ENCODE results near the gene LYPD5.

LYPD5 gene

DNA sequence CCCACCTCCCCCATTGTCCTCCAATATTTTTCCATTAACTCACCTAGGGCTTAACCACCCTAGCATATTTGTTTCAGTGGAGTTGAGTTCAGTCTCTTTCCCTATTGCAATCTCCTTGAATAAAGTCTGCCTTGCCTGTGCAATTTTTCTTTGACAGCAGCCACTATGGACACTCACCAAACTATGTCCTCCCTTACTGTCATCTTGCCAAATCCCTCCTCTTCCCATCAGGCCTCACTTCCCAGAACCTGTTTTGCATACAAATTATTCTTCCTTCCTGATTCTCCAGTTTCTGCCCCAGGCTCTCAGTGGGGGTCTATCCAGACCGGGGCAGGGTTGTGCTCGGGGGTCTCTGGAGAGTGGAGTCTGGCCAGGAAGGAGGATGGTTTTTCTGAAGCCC is 2.2 kb upstream of the LYPD5 start:
- no peak for DNase-seq

- no peak for DNase-seq
These were observed 2.6 kb downstream of the LYPD5 start for GRCh38 chr19:43799502-43800142.

DNA sequence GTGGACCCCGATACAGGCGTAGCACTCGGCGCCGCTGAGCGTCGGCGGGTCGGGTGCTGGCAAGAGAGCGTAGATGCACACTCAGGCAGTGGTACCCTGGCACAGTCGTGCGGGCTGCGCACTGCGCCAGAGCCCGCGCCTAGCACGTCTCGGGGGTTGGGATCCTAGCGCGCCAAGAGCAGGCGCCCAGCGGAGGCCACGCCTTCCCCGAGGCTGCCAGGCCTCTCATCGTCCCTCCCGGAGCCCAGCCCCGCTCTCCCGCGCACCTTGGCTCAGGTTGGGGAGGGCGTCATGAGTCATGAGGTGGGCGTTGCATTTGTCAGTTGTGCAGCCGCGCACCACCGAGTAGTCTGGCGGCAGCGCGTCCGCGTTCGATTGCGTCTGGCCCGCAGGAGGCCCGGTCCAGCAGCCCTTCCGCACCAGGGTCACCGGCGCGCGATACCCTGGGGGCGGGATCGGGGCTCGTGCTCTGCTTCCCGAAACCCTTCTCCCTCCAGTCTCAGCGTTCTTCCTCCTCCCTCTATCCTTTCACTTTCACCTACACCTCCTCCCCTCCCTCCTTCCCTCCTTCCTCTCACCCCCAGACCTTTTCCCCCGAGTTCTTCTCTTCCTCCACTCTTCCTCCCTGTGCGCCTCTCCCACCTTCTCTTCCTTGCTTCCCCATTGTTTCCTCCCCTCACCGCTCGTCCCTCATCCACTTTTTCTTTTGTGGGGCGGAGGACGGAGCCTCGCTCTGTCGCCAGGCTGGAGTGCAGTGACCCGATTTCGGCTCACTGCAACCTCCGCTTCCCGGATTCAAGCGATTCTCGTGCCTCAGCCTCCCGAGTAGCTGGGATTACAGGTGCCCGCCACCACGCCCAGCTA is 3.5 kb downstream of the LYPD5 start:
- DNase-seq = no peak

DNA sequence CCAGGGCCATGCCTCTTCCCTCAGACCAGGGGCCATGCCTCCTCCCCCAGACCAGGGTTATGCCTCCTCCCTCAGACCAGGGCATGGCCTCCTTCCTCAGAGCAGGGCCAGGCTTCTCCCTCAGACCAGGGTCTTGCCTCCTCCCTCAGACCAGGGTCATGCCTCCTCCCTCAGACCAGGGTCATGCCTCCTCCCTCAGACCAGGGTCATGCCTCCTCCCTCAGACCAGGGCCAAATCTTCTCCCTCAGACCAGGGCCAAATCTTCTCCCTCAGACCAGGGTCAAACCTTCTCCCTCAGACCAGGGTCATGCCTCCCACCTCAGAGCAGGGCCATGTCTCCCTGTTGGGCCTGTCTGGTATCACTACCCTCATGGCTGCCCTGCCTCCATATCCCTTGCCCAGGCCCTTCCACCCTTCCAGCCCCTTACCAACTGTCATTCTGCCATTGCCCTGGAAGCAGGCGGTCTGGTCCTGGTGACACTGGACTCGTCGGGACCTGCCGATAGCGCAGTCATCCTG is 4.2 kb downstream of the LYPD5 start:
- no peak for DNase-seq

DNA sequence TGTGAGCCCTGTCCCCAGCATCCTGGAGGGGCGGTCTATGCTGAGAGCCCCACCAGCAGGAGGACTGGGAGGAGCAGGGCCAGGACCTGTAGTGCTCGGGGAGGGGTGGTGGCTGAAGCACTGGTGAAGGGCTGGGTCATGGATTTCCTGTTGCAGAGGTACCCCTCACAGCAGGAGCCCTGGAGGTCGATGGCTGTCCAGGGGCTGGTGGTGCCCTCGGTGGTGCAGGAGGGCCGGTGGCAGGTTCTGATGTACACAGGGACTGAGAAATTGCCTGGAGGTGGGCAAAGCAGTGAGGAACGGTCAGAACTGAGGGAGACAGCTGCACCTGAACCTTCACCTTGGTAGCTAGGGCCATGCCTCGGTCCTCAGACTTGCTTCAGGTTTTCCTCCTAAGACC is 4.7 kb downstream of the LYPD5 start:
- no peak for DNase-seq

GRCh38 chr19:43797118-43797517 is 5.1 kb downstream of the LYPD5 start:
- DNase-seq = no peak

GRCh38 chr19:43790587-43790986 is 11.7 kb downstream of the LYPD5 start:
- no peak for DNase-seq

GRCh38 chr19:43789029-43789428 is 13.2 kb downstream of the LYPD5 start:
- DNase-seq = peak; percentile 76 to 87

- DNase-seq = no peak
These were observed 15.6 kb downstream of the LYPD5 start for GRCh38 chr19:43786665-43787064.

- peak; percentile 86 to 87 for DNase-seq
These were observed 17.1 kb downstream of the LYPD5 start for GRCh38 chr19:43784981-43785808.

- DNase-seq = peak; percentile 8 to 11
These were observed 17.8 kb downstream of the LYPD5 start for GRCh38 chr19:43784241-43784980.

DNA sequence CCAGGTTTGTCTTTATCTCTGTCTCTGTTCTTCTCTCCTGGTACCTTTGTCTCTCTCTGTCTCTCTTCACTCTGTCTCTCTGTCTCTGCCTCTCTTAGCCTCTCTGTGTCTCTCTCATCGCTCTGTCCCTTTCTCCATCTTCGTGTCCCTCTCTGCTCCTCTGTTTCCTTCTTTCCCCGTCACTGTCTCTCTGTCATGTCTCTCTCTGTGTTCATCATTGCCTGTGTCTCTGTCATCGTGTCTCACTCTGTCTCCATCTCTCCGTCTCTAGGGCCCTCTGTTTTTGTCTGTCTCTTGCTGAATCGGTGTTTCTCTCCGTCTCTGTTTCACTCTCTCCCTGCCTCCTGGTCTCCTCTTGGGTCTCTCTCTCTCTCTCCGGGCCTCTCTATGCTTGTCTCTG is 18.6 kb downstream of the LYPD5 start:
- no peak for DNase-seq

- no peak for DNase-seq
These were observed 19.5 kb downstream of the LYPD5 start for GRCh38 chr19:43782689-43783231.

DNA sequence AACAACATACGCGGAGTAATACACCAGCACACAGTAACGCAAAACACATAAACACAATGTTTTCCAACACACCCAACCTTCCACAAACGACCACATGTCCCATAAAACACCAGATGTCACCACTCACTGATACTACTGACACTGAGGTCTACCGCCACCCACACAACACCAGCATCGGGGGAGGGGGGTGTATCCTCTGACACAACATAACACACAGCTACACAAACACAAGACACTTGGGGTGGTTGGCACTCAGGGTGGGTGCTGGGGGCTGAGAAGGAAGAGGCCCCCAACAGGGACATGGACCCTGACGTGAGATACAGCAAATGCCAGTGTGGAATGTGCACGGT is 20.0 kb downstream of the LYPD5 start:
- DNase-seq = no peak

GRCh38 chr19:43781630-43782310 is 20.5 kb downstream of the LYPD5 start:
- DNase-seq = no peak

- peak; percentile 60 to 64 for DNase-seq
These were observed 21.3 kb downstream of the LYPD5 start, which contains the start of gene KCNN4 for GRCh38 chr19:43780706-43781525. TSS of gene KCNN4 (minus strand) at chr19:43780973. CDS start at chr19:43780861, 112 bp downstream.

DNA sequence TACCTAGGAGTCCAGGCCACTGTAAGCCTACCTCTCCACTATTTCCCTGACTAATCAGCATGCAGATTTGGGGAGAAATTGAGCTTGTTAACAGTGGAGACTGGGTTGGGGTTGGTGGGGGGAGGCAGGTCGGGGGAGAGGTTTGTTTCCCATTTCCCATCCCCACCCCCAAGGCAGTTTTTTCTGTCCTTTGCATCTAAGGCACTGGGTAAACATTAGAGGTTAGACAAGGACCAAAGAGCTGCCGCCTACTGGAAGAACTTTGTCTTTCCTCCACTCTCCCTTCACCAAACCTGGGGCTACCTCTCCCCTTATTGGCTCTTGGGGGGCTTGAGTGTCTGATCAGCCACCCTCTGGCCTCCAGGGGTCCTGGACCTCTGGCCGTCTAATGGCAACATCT is 22.4 kb downstream of the LYPD5 start:
- peak; percentile 66 to 69 for DNase-seq

DNA sequence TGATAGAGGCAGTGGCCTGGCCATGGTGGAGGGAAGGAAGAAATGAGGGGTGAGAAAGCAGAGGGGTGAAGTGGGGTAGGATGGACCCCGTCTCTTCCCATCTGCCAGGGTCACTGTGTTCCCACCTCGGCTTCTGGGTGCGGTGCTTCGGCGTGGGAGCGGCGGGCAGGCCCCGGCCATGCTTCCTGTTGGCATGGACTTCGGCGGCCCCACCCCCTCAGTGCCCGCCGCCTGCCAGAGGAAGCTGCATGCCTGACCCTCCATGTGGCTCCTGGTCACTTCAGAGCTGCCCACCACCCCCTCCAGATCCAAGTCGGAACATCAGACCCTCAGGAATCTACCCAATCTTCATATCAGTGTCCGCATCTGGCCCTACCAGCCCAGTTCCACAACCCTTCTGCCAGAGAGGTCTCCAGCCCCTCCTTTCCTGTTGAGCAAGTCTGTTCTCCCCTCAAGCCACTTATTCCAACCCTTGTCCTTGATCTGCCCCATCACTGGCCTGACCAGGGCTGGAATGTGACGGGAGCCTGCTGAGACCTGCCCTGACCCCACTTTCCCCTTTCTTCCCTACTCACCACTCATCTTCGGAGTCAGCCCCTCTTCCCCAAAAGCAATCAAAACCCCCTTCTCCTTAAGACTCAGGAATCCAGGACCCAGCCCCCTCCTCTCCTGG is 23.0 kb downstream of the LYPD5 start:
- DNase-seq = no peak

GRCh38 chr19:43778651-43779050 is 23.6 kb downstream of the LYPD5 start:
- DNase-seq = no peak

- DNase-seq = peak; percentile 96 to 97
These were observed 25.0 kb downstream of the LYPD5 start for GRCh38 chr19:43777163-43777695.

Measured in Kasumi-1 (cell line).